Measurements from ENCODE around the gene SORCS2. TPM values are rescaled to one million over a fixed set of nuclear protein-coding genes. Genes with fewer than 3 reads are reported as not detected.

The SORCS2 gene
- polyA plus RNA-seq, 3 donors, result 0.46 to 0.55 TPM; not detected in 1

DNA sequence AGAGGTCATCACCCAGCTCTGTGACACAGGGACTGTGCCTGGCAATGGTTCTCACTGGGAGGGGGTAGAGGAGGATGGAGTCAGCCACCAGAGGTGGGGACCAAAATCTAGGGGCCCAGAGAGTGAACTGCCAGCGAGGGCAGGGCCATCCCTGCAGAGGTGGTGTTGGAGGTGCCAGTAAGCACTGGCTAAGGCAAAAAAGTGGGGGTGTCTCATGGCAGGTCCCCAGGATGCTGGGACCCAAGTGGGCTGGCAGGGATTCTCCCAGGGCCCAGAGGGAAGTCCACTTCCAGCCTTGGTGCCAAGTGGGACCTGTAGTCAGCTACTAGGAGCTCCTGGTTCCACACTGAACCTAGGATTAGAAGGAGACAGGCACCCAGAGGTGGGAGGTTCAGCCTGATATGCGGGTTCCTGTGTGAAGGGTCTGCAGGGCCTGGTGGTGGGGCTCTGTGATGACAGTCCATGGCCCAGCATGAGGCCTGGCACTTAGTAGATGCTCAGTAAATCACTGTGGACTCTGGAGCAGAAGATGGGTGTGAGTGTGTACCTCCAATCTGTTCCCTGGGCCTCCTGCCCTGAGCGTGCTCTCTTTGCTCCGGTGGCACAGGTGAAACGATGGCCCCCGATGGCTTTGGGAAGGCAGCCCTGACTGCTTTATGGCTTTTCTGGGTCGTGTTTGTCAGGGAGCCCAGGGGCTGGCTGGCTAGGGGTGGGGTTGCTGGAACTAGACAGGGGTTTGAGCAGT lies 160.9 kb downstream of the SORCS2 start:
- Histone ChIP-seq H3K9ac (ENCODE audit: insufficient read depth, low read length, poor library complexity, severe bottlenecking) (no peak overlapping the region), H3K9me3 (replicated peaks in 1 of 2; ENCODE audit: control insufficient read depth in 1 of 2, insufficient read depth in 1 of 2, low read length in 2 of 2) (no peaks in the 10 kb centered on the region), H3K27ac (ENCODE audit: low read depth in 1 of 2, low read length in 2 of 2) (no peak overlapping the region), H2AFZ (ENCODE audit: insufficient read depth, low read depth, low read length, poor library complexity, severe bottlenecking) (no peak overlapping the region), H3K27me3 (ENCODE audit: control insufficient read depth in 2 of 2, insufficient read depth in 2 of 2, low read length in 2 of 2) (no peaks in the 10 kb centered on the region), H3K4me2 (replicated peaks; ENCODE audit: extremely low read depth, low read length, poor library complexity, severe bottlenecking) (no peak overlapping the region), H3K79me2 (ENCODE audit: insufficient read depth, low read length) (no peaks in the 10 kb centered on the region), H4K20me1 (ENCODE audit: insufficient read depth, low read length) (no peaks in the 10 kb centered on the region), H3K4me3 (replicated peaks in 1 of 3; ENCODE audit: low read depth in 2 of 3, low read length in 3 of 3) (no peak overlapping the region), H3K4me1 (ENCODE audit: control insufficient read depth in 1 of 2, insufficient read depth in 2 of 2, low read length in 2 of 2) (no peaks in the 10 kb centered on the region), H3K36me3 (replicated peaks in 1 of 2; ENCODE audit: control insufficient read depth in 1 of 2, insufficient read depth in 2 of 2, low read length in 2 of 2) (no peaks in the 10 kb centered on the region)
- H3K36me3 Mint-ChIP-seq, result no peaks in the 10 kb centered on the region
- no peak overlapping the region for H3K4me3 Mint-ChIP-seq
- TF ChIP-seq, protein P1, sequence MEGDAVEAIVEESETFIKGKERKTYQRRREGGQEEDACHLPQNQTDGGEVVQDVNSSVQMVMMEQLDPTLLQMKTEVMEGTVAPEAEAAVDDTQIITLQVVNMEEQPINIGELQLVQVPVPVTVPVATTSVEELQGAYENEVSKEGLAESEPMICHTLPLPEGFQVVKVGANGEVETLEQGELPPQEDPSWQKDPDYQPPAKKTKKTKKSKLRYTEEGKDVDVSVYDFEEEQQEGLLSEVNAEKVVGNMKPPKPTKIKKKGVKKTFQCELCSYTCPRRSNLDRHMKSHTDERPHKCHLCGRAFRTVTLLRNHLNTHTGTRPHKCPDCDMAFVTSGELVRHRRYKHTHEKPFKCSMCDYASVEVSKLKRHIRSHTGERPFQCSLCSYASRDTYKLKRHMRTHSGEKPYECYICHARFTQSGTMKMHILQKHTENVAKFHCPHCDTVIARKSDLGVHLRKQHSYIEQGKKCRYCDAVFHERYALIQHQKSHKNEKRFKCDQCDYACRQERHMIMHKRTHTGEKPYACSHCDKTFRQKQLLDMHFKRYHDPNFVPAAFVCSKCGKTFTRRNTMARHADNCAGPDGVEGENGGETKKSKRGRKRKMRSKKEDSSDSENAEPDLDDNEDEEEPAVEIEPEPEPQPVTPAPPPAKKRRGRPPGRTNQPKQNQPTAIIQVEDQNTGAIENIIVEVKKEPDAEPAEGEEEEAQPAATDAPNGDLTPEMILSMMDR (IDR thresholded peaks at IDR 0.05), result no peak
- H3K27ac Mint-ChIP-seq, result no peak overlapping the region
- DNase-seq, result no peak
- intact Hi-C loops (cut with micrococcal nuclease), result no loop called here
- 92% methylated on average over 7 of the region's 7 CpGs for WGBS (ENCODE audit: insufficient coverage)
- peaks cover 3 to 7% (median 5%) of the 10 kb centered on the region in 3 donors for H3K27me3 Mint-ChIP-seq (ENCODE audit: low read depth in 3 of 3)
- no peaks in the 10 kb centered on the region for H3K4me1 Mint-ChIP-seq
- peaks cover 0 to 2% (median 0%) of the 10 kb centered on the region in 7 donors for H3K9me3 Mint-ChIP-seq

DNA sequence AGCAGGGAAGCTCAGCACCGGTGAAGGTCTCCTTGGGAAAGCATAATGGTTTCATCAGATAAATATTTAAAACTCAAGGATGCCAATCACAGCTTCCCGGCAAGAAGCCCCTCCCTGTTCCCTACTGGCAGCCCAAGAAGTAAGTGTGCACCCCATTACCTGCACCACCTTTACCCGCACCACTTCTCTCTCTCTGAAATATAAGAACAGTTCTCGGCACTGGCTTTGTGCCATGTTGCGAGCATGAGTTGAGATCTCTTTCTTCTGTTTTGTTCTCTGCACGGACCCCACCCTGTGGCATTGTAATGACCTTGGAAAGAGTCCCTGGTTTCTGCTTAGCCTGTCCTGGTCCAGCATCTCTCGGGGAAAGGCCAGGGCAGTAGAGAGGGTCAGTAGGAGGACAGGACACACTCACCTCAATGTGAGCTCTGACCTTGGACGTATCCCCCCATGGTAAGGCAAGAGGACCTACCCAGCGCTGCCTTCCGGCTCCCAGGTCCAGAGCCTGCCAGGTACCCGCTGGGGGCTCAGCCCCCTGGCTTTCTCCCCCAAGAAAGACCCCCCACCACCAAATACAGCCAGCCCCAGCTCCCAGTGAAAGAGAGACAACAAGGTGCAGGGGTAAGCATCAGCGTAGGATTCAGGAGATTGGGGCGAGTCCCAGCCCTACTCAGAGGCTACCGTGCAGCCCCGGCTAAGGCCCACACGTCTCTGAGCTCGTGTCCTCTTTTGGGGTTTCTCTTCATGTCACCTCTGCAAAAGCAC lies 161.7 kb downstream of the SORCS2 start:
- H3K9me3 ChIP-seq (replicated peaks in 1 of 2; ENCODE audit: control insufficient read depth in 1 of 2, insufficient read depth in 1 of 2, low read length in 2 of 2), result no peaks in the 10 kb centered on the region
- Mint-ChIP-seq H3K9me3 (peaks cover 0 to 2% (median 0%) of the 10 kb centered on the region in 7 donors), H3K27me3 (ENCODE audit: low read depth in 3 of 3) (peaks cover 3 to 7% (median 5%) of the 10 kb centered on the region in 3 donors), H3K4me1 (no peaks in the 10 kb centered on the region), H3K27ac (peak overlapping the region in 2 of 7 donors; percentile 51 to 58), H3K4me3 (no peak overlapping the region), H3K36me3 (no peaks in the 10 kb centered on the region)
- H3K36me3 ChIP-seq (replicated peaks in 1 of 2; ENCODE audit: control insufficient read depth in 1 of 2, insufficient read depth in 2 of 2, low read length in 2 of 2), result no peaks in the 10 kb centered on the region
- H3K4me3 ChIP-seq (replicated peaks in 1 of 3; ENCODE audit: low read depth in 2 of 3, low read length in 3 of 3), result no peak overlapping the region
- H3K79me2 ChIP-seq (ENCODE audit: insufficient read depth, low read length), result no peaks in the 10 kb centered on the region
- H2AFZ ChIP-seq (ENCODE audit: insufficient read depth, low read depth, low read length, poor library complexity, severe bottlenecking), result no peak overlapping the region
- H3K4me2 ChIP-seq (replicated peaks; ENCODE audit: extremely low read depth, low read length, poor library complexity, severe bottlenecking), result no peak overlapping the region
- TF ChIP-seq, protein P1 (IDR thresholded peaks at IDR 0.05), result no peak
- no peak overlapping the region for H3K9ac ChIP-seq (ENCODE audit: insufficient read depth, low read length, poor library complexity, severe bottlenecking)
- 88% methylated on average over 13 of the region's 17 CpGs for WGBS (ENCODE audit: insufficient coverage)
- H3K4me1 ChIP-seq (ENCODE audit: control insufficient read depth in 1 of 2, insufficient read depth in 2 of 2, low read length in 2 of 2), result no peaks in the 10 kb centered on the region
- no peak for DNase-seq
- intact Hi-C loops (cut with micrococcal nuclease), result no loop called here
- H3K27me3 ChIP-seq (ENCODE audit: control insufficient read depth in 2 of 2, insufficient read depth in 2 of 2, low read length in 2 of 2), result no peaks in the 10 kb centered on the region
- H3K27ac ChIP-seq (ENCODE audit: low read depth in 1 of 2, low read length in 2 of 2), result no peak overlapping the region
- H4K20me1 ChIP-seq (ENCODE audit: insufficient read depth, low read length), result no peaks in the 10 kb centered on the region

Measured in CD14-positive monocyte (primary cell).